Activated CD4-positive, alpha-beta T cell treated with anti-CD3 and anti-CD28 coated beads for 24 hours (primary cell): Measurements from ENCODE around the gene ITGAV.

Source experiments
- DNase-seq, 2 donors: peaks; one replicate each; pipeline ENCODE4 v3.0.0-alpha.2; 2020; ENCODE audit warnings: low read depth in 2 of 2

ITGAV gene

DNA sequence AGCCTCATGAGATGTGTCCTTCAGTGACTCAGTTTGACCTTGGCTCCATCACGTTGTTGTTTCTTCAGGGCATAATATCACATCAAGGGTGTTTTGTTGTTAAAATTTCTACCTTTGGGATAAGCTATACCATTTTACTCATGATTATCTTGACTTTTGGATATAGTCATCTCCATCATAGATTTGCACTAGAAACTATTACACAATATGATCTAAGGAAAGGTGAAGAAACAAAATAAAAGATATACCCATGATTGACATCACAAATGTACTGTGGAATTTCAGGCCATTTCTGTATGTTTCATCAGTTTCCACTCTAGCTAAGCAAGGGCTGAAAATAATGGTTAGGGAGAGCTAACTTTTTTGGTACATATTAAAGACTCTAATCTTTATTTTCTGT is 79.3 kb downstream of the ITGAV start:
- no peak for DNase-seq

DNA sequence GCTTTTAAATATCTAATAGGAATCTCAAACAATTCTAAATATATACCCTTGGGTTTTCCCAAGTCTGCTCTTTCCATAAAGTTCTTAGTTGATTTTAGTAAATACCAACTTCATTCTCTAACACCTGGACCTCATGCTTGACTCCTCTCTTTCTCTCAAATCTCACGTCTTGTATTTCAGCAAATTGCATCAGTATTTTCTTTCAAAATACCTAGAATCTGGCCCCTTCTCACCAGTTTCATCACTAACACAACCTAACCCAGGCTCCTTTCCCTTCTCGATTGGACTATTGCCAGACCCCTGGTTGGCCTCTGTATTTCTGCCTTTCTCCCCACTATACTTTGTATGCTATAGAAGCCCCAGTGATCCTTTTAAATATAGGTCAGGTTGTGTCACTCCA is 81.0 kb downstream of the ITGAV start:
- DNase-seq = no peak

DNA sequence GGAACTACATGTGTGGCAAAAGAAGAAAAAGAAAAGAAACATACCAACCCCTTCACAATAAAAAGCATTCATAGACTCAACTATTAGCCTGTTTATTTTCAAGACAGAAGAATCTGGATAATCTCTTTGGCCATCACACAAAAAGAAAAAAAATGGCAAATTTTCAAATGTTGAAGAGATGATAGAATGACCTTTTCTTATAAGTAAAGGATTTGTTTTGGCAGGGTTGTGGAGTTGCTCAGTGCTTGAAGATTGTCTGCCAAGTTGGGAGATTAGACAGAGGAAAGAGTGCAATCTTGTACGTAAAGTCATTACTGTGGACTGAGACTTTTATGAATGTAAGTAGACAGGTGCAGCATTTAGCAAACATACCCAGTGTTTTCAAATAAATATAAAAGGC is 85.5 kb downstream of the ITGAV start:
- no peak for DNase-seq

DNA sequence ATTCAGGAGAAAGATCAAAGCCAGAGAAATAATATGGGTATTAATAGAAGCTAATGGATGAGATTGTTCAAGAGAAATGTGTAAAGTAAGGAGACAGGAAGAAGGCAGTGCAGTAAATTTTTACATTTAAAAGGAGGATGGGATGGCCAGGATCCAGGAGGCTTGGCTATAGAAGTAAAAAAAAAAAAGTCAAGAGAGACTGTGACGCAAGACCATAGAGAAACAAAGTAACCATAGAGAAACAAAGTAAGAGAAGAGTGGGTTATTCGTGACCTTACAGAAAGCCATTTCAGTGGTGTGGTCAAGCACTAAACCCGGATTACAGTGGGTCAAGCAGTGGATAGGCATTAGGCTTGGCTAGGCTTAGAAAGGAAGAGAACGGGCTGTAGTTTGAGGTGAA is 93.5 kb downstream of the ITGAV start:
- DNase-seq = no peak

DNA sequence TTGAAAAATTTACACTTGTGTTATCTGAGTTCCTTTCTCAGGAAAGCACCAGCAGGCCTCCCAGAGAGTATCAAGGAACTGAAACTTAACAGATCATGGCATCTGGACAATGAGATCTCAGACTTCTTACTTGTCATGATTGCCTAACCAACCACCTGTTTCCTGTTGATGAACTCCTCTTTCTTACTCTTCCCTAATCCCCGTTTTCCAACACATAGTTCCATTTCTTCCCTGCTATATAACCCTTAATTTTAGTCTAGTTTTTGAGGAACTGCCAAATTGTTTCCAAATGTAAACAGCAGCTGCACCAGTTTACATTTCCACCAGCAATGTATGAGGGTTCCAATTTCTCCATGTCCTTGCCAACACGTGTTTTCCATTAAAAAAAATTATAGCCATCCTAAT is 98.0 kb downstream of the ITGAV start:
- DNase-seq = no peak

DNA sequence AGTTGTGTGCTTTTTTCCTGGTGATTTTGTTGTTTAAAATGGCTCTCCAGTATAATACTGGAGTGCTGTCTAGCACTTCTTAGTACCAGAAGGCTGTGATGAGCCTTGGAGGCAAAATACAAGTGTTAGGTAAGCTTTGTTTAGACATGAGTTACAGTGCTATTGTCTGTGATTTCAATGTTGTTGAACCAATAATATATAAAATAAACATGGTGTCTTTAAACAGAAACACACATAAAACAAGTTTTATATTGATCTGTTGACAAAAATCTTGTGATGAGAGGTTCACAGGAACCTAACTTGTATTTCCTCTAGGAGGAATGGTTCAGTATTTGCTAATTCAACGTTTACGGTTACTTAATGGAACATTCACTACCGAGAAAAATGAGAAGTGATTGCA is 99.0 kb downstream of the ITGAV start:
- no peak for DNase-seq

DNA sequence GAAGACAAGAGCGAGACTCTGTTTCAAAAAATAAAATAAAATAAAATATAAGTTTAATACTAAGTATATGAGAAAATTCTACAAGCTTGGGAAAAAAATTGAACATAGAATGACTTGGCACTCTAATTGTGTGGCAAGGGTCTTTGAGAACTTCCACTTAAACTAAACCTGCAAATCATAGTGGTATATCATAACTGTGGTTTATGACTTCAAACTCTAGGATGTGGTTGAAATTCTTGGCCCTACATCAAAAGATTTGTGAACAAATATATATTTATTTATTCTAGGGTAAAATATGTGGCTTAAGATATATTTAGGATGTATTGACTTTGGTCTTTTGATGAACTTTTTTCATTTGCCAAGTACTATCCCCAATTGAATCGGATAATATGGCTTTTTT is 100.9 kb downstream of the ITGAV start:
- DNase-seq = no peak

DNA sequence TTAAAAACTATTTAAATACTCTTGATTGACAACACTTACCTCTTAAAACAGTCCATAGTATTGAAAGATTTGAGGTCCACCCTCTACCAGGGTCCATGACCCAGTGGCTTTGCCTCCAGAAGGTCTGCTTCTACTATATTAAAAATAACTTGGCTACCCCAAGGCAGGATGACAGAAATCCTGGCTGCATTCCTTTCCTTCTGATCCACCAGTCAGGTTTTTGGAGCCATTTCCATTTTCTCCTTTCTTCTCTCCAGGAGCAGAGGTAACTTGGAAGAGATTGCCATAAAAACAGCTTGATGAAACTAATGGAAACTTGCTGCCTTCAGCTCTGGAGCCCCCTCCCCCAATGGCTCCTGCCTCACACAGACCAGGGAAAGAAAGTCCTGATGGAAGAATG is 101.4 kb downstream of the ITGAV start:
- no peak for DNase-seq

DNA sequence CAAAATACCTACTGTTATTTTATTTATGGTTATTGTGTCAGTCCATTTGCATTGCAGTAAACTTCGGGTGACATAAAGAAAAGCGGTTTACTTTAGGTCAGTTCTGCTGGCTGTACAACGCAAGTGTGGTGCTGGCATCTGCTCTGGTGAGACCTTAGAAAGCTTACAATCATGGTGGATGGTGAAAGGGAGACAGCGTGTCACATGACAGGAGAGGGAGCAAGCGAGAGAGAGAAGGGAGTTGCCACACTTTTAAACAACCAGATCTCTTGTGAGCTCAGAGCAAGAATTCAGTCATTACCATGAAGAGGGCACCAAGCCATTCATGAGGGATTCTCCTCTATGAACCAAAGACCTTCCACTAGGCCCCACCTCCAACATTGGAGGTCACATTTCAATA is 102.0 kb downstream of the ITGAV start:
- DNase-seq = no peak

DNA sequence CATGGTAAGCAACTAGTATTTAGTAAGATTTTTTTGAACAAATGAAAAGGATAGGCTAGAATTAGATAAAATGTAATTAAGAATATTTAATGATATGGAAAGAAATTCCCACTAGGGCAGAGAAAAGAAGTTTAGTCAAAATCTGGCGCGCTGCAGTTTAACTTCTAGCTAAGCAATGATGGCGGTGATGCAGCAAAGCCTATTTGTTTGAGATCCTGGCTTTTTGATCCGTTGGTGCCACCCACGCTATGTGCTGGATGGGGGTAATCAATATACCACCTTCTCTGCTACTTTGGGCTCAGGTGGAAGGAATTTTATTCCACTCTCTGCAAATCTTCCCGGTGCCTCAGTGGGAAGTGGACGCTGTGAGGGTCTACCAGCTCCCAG is 103.6 kb downstream of the ITGAV start:
- DNase-seq = no peak

DNA sequence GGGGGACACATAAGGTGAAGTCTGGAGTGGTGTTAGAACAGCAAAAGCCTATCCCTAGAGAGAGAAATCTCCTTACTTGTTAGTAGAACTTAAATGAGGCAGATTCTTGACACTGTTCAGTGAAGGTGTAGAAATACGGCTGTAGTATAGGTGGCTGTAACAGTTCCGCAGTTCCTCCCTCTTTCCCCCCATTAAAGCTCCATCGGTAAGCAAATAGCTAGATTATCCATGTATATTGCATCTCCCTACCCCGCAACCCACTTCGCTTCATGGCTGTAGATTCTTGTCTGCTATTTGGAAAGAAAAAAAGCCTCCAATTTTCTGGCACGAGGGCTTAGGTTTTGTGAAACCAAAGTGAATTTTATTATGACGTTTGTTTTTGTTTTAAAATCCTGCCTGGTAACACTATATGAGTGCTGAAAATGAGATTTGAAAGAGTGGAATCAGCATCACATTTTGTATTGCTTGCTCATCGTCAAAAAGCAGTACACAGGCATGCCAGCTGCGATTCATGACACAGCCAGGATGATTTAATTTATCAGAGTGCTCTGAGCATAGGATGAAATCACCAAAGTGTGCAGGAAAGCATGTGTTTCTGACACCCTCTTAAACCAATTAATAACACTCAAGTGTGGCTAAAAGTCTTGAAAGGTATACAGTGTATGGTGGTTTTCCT is 105.4 kb downstream of the ITGAV start:
- DNase-seq = no peak

DNA sequence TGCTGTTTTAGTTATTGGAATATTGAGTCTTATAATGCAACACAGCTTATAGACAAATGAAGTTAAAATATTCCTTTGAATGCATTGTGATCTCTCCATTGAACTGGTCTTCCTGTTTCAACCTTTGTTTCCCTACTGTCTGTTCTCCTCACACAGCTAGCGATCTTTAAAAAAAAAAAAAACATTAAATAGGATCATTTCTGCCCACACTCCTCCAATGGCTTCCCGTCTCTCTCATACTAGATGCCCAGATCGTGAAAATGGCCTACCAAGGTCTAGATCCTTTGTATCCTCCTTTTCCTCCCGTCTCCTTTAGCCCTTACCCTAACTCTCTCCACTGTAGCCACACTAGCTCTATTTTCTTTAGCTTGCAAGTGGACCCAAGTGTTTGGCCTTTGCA is 106.4 kb downstream of the ITGAV start:
- no peak for DNase-seq

DNA sequence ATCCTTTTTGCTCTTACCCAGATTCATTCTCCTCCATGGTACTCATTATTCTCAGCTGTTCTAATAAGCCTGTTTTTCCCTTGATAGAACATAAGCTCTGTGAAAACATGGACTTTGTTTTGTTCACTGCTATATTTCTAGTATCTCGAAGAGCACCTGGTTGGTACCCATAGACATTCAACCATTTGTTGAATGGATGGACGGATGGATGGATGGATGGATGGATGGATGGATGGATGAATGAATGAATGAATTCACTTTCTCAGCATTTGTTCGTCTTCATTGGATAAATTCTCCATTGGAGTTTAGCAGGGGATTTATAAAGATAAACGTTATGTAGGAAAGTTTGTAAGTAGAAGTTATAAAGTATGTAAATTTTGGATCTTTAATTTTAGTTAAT is 106.9 kb downstream of the ITGAV start:
- DNase-seq = no peak

DNA sequence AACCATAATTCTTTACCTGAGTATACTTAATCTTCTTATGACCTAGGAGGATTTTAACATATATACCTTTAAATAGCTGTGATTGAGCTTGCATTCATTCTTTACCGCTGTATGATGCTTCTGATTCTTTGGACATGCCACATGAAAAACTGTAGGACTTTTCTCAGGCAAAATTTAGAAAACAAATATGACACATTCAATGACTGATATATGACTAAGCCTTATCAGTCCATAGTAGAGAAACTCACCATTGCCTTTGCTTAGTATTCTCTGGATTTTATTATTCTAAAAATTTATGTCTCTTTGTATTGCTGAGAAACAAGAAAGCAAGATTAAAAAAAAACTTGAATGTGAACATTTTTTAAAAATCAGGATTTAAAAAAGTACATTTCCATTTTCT is 107.7 kb downstream of the ITGAV start:
- DNase-seq = no peak

DNA sequence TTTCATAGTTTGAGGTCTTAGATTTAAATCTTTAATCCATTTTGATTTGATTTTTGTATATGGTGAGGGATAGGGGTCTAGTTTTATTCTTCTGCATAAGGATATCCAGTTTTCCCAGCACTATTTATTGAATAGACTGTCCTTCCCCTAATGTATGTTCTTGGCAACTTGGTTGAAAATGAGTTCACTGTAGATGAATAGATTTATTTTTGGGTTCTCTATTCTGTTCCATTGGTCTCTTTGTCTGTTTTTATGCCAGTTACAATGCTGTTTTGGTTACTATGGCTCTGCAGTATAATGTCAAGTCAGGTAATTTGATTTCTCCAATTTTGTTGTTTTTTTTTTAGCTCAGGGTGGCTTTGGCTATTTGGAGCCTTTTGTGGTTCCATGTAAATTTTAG is 109.9 kb downstream of the ITGAV start:
- DNase-seq = no peak

DNA sequence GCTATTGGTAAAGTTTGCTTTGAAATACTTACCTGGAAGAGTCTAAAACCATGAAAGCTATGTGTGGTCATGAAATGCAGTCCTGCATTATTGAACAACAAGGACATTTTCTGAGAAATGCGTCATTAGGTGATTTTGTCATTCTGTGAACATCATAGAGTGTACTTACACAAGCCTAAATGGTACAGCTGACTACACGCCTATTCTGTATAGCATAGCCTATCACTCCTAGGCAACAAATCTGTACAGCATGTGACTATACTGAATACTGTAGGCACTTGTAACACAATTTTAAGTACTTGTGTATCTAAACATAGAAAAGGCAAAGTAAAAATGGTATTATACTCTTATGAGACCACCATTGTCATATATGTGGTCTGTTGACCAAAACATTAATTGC is 112.2 kb downstream of the ITGAV start:
- no peak for DNase-seq

DNA sequence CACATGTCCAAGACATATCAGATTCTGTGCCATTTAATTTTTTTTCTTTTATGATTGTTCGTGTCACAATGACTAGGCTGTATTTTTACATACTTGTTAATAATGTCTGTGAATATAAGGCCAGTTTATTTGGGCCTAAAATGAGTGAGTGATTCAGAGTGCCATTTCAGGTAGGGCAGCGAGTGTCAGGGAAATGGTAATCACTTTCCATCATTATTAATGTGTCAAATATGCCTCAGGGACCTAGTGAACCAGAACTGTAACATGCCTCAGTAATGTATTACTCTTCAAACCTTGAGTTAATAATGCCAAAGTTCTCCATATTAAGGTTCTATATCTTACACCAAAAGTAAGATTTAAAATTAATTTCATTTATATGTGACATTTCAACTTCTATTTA is 112.6 kb downstream of the ITGAV start:
- DNase-seq = no peak

DNA sequence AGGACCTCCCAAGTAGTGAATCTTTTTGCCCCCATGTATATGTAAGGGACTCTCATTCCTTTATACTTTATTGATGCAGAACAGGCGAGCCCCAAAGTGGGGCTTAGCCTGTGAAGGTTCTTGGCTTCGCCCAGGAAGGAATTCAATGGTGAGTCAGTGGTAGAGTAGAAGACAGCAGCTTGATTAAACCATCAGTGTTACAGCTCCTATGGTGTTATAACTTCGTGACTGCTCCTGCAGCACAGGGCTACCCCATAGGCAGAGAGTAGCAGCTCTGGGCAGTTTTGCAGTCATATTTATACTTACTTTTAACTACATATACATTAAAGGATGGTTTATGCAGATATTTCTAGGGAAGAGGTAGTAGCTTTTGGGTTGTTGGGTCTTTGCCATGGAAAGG is 115.0 kb downstream of the ITGAV start:
- no peak for DNase-seq

DNA sequence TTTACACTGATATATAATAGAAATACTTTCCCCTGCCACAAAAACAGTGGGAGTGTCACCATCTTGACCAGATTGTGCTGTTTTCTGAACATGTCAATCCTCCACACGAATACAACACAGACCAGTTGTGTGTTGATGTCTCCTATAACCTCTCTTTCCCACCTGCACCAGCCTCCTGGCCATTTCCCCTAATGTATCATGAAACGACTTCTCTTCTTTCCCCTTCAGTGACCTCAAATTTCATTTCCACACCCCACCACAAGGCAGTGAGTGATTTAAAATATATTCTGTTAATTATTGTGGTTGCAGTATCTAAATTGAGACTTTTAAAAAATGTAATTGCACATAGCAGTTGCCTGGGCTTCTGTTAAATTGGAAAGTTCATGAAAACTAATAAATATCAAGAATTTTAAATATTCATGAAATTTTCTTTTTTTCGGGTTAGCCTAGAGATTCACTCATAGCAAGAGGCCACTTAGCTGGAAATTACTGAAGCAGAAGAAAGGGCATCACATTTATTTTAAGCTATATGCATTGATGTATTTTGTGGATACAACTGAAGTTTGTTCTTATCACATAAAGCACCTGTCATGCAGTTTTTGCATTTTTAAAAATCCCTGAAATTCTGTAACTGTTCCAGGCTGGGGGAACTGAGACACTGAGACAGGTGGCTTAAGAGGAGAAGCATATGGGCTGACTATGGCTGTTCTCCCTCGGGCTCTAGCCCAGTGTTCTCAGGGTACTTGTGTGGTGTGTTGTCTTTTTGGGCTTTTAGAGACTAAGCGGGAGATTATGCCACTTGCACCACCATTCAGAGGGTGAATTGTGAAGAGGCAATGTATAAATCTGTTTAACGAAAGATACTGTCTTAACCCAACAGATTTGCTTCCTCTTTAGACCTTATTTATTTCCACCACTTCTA is 119.9 kb downstream of the ITGAV start:
- DNase-seq = no peak

DNA sequence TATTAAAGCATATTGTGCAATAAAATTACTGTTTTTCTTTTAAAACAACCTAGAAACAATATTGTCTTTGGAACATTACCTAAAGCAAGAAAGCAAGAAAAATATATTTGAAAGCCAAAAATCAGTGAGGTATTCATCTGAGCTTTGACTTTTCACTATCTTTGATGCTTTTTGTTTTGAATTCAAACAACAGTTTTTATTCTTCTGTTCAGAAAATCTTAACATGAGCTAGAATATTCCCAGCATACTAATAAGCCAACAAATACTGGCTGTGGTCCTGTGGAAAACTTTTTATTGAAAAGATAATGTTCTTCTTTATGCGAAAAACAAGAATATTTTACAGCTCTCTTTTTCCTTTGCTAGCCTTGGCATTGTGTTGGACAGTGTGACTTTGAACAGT is 123.8 kb downstream of the ITGAV start:
- DNase-seq = no peak

DNA sequence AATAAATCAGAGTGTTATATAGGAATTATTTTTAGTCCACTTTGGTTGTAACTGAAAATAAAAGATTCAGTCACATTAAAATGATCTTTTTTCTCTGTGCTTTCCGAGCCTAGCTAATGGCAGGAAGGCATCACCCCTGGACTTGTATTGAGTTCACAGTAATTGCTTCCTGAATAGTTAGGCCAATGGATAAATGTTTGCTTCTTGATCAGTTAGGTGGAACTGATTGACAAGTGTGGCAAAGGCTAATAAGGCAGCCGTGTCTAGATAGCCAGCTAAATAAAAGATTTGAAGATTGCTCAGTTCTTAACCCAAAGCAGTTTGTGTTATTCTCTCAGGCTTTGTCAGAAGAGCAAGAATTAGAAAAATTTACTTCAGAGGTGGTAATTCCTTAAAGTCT is 124.8 kb downstream of the ITGAV start:
- no peak for DNase-seq

DNA sequence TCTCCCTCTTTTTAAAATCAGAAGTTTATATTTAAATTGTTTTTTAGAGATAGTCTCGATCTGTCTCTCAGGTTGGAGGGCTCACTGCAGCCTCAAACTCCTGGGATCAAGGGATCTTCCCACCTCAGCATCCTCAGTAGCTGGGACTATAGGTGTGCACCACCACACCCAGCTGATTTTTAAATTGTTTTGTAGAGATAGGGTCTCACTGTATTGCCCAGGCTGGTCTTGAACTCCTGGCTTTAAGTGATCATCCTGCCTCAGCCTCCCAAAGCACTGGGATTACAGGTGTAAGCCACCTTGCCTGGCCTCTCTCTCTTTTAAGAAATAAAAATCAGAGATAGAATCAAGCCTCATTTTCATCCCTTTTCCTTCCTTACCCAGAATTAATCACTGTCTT is 126.1 kb downstream of the ITGAV start:
- DNase-seq = no peak

DNA sequence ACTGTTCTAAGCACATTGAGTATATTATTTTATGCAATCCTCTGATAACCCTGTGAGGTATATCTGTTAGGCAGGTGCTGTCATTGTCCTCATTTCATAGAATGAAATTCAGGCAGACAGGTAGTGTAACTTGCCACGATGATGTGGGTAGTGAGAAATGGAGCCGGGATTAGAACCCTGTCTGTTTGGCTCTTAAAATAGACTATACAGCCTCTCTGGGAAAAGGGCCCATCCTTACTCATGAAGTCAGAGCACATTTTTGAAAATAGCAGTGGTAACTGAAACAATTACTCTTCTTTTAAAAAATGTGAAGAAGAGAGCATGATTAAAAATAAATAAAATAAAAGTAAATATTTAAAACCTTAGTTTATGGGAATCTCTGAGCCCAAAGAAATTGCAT is 127.0 kb downstream of the ITGAV start:
- DNase-seq = no peak
